HEK293 (cell line): ENCODE measurements around the gene STOX2.

ENCODE experiments used
- CTCF ChIA-PET: fragments of 350-600 bp; formaldehyde crosslinking; extraction: SDS; loops from one replicate; lab custom pipeline; 2021; ENCODE audit warnings: antibody characterized with exemption; lab: Yijun Ruan, JAX
- POLR2A ChIA-PET: fragments of 300-600 bp; formaldehyde crosslinking; extraction: SDS; loops from one replicate; lab custom pipeline; 2020; ENCODE audit warnings: antibody characterized with exemption, inconsistent platforms; lab: Yijun Ruan, JAX
- H3K27ac ChIP-seq: fragments of 200-500 bp; sonication (Bioruptor generic); 2 replicates; pipeline ENCODE4 v1.5.1; 2014; ENCODE audit warnings: low read depth, low read length, control low read depth, inconsistent platforms; ENCODE audit errors: extremely low read depth
- H3K36me3 ChIP-seq, 2 experiments: fragments of 200-500 bp in 1 of 2; sonication (Bioruptor generic) in 1 of 2; 1 replicate in 1 of 2; 2 replicates in 1 of 2; pipeline ENCODE4 v1.5.1; 2014 to 2017; ENCODE audit warnings: inconsistent platforms in 2 of 2, low read length in 2 of 2; ENCODE audit not compliant: control insufficient read depth in 2 of 2, insufficient read depth in 1 of 2
- H3K4me1 ChIP-seq: fragments of 200-500 bp; sonication (Bioruptor generic); 2 replicates; pipeline ENCODE4 v1.5.1; 2014; ENCODE audit warnings: mild to moderate bottlenecking, low read length, inconsistent platforms; ENCODE audit not compliant: control insufficient read depth, insufficient read depth
- H3K4me3 ChIP-seq: 2 replicates; pipeline ENCODE4 v1.5.1; 2011; ENCODE audit warnings: low read depth, mild to moderate bottlenecking, control low read depth, low read length, moderate library complexity
- H3K9me3 ChIP-seq: fragments of 200-500 bp; sonication (Bioruptor generic); 2 replicates; pipeline ENCODE4 v1.5.1; 2014; ENCODE audit warnings: low read depth, low read length, inconsistent platforms; ENCODE audit not compliant: control insufficient read depth, insufficient read depth
- GFI1B ChIP-seq: fragments of 450-650 bp; formaldehyde crosslinking; IDR thresholded peaks from 2 replicates; pipeline ENCODE4 v1.5.1; 2016; ENCODE audit warnings: missing biosample characterization, missing genetic modification characterization
- GLI2 ChIP-seq: fragments of 450-650 bp; formaldehyde crosslinking; IDR thresholded peaks from 2 replicates; pipeline ENCODE4; 2017; ENCODE audit warnings: missing biosample characterization, missing genetic modification characterization, low read depth, borderline replicate concordance
- HIC1 ChIP-seq: fragments of 450-650 bp; formaldehyde crosslinking; IDR thresholded peaks from 2 replicates; pipeline ENCODE4 v1.5.1; 2016; ENCODE audit warnings: missing biosample characterization, missing genetic modification characterization
- MYNN ChIP-seq: fragments of 450-650 bp; formaldehyde crosslinking; IDR thresholded peaks from 2 replicates; pipeline ENCODE4 v1.5.1; 2016; ENCODE audit warnings: missing biosample characterization, missing genetic modification characterization, borderline replicate concordance
- TSHZ1 ChIP-seq: fragments of 450-650 bp; formaldehyde crosslinking; IDR thresholded peaks from 2 replicates; pipeline ENCODE4 v1.5.1; 2016; ENCODE audit warnings: missing biosample characterization, missing genetic modification characterization, borderline replicate concordance
- ZBTB44 ChIP-seq: fragments of 450-650 bp; IDR thresholded peaks from 2 replicates; pipeline ENCODE4 v1.5.1; 2018; ENCODE audit warnings: missing biosample characterization, mild to moderate bottlenecking, missing genetic modification characterization
- ZBTB8A ChIP-seq: fragments of 450-650 bp; formaldehyde crosslinking; IDR thresholded peaks from 2 replicates; pipeline ENCODE4 v1.5.1; 2016; ENCODE audit warnings: missing biosample characterization, missing genetic modification characterization
- ZEB2 ChIP-seq: fragments of 450-650 bp; formaldehyde crosslinking; IDR thresholded peaks from 2 replicates; pipeline ENCODE4 v1.5.1; 2016; ENCODE audit warnings: missing biosample characterization, missing genetic modification characterization
- ZIC2 ChIP-seq: fragments of 450-650 bp; formaldehyde crosslinking; IDR thresholded peaks from 2 replicates; pipeline ENCODE4 v1.5.1; 2016; ENCODE audit warnings: missing biosample characterization, missing genetic modification characterization
- ZNF10 ChIP-seq: fragments of 450-650 bp; formaldehyde crosslinking; IDR thresholded peaks from 2 replicates; pipeline ENCODE4 v1.5.1; 2017; ENCODE audit warnings: missing biosample characterization, missing genetic modification characterization
- ZNF202 ChIP-seq: fragments of 450-650 bp; formaldehyde crosslinking; IDR thresholded peaks from 2 replicates; pipeline ENCODE4 v1.5.1; 2016; ENCODE audit warnings: missing biosample characterization, missing genetic modification characterization, borderline replicate concordance
- ZNF335 ChIP-seq: fragments of 450-650 bp; formaldehyde crosslinking; conservative IDR thresholded peaks from 2 replicates; pipeline ENCODE4 v1.5.1; 2016; ENCODE audit warnings: missing biosample characterization, missing genetic modification characterization
- ZNF341 ChIP-seq: fragments of 450-650 bp; formaldehyde crosslinking; IDR thresholded peaks from 2 replicates; pipeline ENCODE4; 2016; ENCODE audit warnings: low read depth, missing biosample characterization, missing genetic modification characterization
- ZNF423 ChIP-seq: fragments of 450-650 bp; formaldehyde crosslinking; IDR thresholded peaks from 2 replicates; pipeline ENCODE4 v1.5.1; 2016; ENCODE audit warnings: missing biosample characterization, missing genetic modification characterization
- ZNF544 ChIP-seq: fragments of 450-650 bp; formaldehyde crosslinking; IDR thresholded peaks from 2 replicates; pipeline ENCODE4 v1.5.0; 2017; ENCODE audit warnings: missing biosample characterization, missing genetic modification characterization
- ZNF549 ChIP-seq: fragments of 450-650 bp; IDR thresholded peaks from 2 replicates; pipeline ENCODE4 v1.5.1; 2018; ENCODE audit warnings: missing biosample characterization, missing genetic modification characterization, mild to moderate bottlenecking, inconsistent platforms, moderate library complexity
- ZNF629 ChIP-seq: fragments of 450-650 bp; formaldehyde crosslinking; IDR thresholded peaks from 2 replicates; pipeline ENCODE4 v1.5.1; 2017; ENCODE audit warnings: missing biosample characterization, missing genetic modification characterization
- ZNF654 ChIP-seq: fragments of 450-650 bp; formaldehyde crosslinking; IDR thresholded peaks from 2 replicates; pipeline ENCODE4 v1.5.1; 2016; ENCODE audit warnings: low read depth, missing biosample characterization, missing genetic modification characterization
- ZSCAN4 ChIP-seq: fragments of 450-650 bp; formaldehyde crosslinking; IDR thresholded peaks from 2 replicates; pipeline ENCODE4 v1.5.1; 2017; ENCODE audit warnings: missing biosample characterization, missing genetic modification characterization
- TF ChIP-seq, protein P1 (sequence below): fragments of 450-650 bp; formaldehyde crosslinking; IDR thresholded peaks from 2 replicates; pipeline ENCODE4 v1.5.1; 2016; ENCODE audit warnings: missing biosample characterization, missing genetic modification characterization

Gene STOX2

DNA sequence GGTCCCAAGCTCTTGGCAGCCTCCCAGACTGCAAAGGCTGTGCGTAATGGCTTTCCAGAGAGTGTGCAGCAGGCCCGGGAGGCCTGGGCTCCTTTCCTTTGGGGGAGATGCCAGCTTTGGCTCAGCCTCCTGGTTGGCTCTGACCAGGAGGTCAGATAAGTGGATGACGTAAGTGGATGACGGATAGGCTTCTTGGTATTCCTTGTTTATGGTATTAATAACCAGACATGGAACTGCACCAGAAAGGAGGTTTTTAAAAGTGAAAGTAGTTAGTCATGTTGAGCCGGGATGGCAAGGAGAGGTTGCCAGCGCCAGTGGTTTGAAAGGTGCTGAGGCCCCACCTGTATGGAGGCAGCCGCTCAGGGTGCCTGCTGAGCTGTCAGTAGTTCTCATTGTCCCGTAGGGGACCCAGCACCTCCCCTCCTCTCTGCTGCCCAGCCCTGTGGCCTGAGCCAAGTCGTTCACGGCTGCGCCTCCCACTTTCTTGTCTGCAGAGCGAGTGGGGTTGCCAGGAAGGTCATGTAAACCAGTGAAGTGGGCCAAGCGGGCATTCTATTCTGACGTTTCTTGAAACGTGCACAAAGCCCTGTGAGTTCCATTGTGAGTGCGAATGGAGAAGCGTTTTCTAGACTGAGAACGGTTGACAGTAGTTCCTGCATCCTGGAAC lies 28.7 kb upstream of the STOX2 start (continued):
- TF ChIP-seq, protein P1, sequence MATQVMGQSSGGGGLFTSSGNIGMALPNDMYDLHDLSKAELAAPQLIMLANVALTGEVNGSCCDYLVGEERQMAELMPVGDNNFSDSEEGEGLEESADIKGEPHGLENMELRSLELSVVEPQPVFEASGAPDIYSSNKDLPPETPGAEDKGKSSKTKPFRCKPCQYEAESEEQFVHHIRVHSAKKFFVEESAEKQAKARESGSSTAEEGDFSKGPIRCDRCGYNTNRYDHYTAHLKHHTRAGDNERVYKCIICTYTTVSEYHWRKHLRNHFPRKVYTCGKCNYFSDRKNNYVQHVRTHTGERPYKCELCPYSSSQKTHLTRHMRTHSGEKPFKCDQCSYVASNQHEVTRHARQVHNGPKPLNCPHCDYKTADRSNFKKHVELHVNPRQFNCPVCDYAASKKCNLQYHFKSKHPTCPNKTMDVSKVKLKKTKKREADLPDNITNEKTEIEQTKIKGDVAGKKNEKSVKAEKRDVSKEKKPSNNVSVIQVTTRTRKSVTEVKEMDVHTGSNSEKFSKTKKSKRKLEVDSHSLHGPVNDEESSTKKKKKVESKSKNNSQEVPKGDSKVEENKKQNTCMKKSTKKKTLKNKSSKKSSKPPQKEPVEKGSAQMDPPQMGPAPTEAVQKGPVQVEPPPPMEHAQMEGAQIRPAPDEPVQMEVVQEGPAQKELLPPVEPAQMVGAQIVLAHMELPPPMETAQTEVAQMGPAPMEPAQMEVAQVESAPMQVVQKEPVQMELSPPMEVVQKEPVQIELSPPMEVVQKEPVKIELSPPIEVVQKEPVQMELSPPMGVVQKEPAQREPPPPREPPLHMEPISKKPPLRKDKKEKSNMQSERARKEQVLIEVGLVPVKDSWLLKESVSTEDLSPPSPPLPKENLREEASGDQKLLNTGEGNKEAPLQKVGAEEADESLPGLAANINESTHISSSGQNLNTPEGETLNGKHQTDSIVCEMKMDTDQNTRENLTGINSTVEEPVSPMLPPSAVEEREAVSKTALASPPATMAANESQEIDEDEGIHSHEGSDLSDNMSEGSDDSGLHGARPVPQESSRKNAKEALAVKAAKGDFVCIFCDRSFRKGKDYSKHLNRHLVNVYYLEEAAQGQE (tag by site-specific recombination) = no peak
- TF ChIP-seq GFI1B (tag by site-specific recombination) = no peak
- no peak for TF ChIP-seq MYNN (tag by site-specific recombination)
- peak; percentile 91 for TF ChIP-seq ZBTB44 (tag by site-specific recombination)
- TF ChIP-seq ZNF629 (tag by site-specific recombination) = peak; percentile 98
- TF ChIP-seq ZSCAN4 (tag by site-specific recombination) = peak; percentile 61
- peak; percentile 84 for TF ChIP-seq ZNF341
- TF ChIP-seq ZNF544 (tag by site-specific recombination) = no peak
- TF ChIP-seq GLI2 (tag by site-specific recombination) = no peak

DNA sequence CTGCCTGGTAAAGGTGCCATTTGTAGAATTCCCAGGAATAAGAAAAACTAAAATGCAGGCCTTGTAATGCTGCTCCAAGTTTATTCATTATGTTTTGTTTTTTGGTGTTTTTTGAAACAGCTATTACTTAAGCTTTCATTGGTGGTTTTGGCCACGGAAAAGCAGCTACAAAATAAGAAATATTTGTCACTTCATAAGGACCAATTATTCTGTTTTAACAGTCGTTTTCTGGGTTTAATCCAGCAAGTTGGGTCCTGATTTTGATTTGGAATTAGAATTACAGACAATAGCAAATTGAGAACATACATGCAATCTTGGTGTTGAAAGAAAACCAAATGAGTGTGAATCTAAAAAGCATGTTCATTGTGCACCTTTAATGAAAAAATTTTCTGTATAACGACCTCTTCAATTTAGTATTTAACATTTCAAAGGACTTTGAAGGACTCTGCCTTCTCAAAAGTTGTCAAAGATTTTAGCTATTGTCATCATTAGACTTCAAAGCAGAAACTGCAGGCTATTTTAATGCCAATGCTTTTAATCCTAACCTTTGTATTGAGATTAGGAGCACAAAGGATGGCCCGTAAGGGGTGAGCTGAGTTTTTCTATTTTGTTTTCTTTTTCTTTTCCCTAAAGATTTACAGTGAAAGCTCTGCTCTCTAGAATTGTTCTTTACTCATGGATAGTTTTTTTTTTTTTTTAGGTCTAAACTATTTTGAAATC lies 26.7 kb upstream of the STOX2 start:
- H3K4me3 ChIP-seq = no peak overlapping the region
- ChIA-PET POLR2A (no interaction called here), CTCF (no interaction called here)
- no peaks in the 10 kb centered on the region for H3K36me3 ChIP-seq
- peaks cover 13% of the 10 kb centered on the region for H3K4me1 ChIP-seq
- H3K9me3 ChIP-seq = no peaks in the 10 kb centered on the region
- TF ChIP-seq ZNF335 (no peak), HIC1 (tag by site-specific recombination) (no peak), ZNF202 (tag by site-specific recombination) (no peak)
- TF ChIP-seq, all 188 proteins: peak for 0
- H3K27ac ChIP-seq = no peak overlapping the region

- Histone ChIP-seq H3K4me1 (no peaks in the 10 kb centered on the region), H3K27ac (no peak overlapping the region), H3K9me3 (no peaks in the 10 kb centered on the region), H3K4me3 (no peak overlapping the region), H3K36me3 (no peaks in the 10 kb centered on the region)
- POLR2A ChIA-PET = no interaction called here
- CTCF ChIA-PET = no interaction called here
- TF ChIP-seq ZNF423 (tag by site-specific recombination) = no peak
- TF ChIP-seq ZIC2 = no peak
- no peak for TF ChIP-seq ZEB2 (tag by site-specific recombination)
- TF ChIP-seq ZNF10 (tag by site-specific recombination) = no peak
- TF ChIP-seq ZNF654 (tag by site-specific recombination) = no peak
- no peak for TF ChIP-seq TSHZ1
- no peak for TF ChIP-seq GFI1B (tag by site-specific recombination)
- no peak for TF ChIP-seq ZBTB8A (tag by site-specific recombination)
- TF ChIP-seq ZNF549 (tag by site-specific recombination) = no peak
Observed at GRCh38 chr4:183885205-183885720, 19.8 kb upstream of the STOX2 start.
